Loucy (cell line): ENCODE data around the gene PDE3B.

Source experiments
- H2AFZ ChIP-seq: fragments of 200-600 bp; sonication (generic); 2 replicates; pipeline ENCODE4 v1.6.0; 2016; ENCODE audit warnings: antibody characterized with exemption, mild to moderate bottlenecking, low read length, moderate library complexity
- H3F3A ChIP-seq: fragments of 200-600 bp; 2 replicates; pipeline ENCODE4 v1.6.0; 2016; ENCODE audit warnings: antibody characterized with exemption, low read depth, mild to moderate bottlenecking
- H3K27me3 ChIP-seq: fragments of 200-600 bp; sonication (generic); 2 replicates; pipeline ENCODE4 v1.6.1; 2014; ENCODE audit warnings: low read length, mild to moderate bottlenecking; ENCODE audit not compliant: insufficient read depth, poor library complexity, severe bottlenecking
- H3K36me3 ChIP-seq: fragments of 200-600 bp; sonication (generic); 2 replicates; pipeline ENCODE4 v1.6.1; 2016; ENCODE audit warnings: low read length; ENCODE audit not compliant: insufficient read depth
- H3K4me1 ChIP-seq: fragments of 200-600 bp; sonication (generic); 2 replicates; pipeline ENCODE4 v1.5.1; 2014; ENCODE audit warnings: low read length, mild to moderate bottlenecking; ENCODE audit not compliant: insufficient read depth, poor library complexity, severe bottlenecking
- H3K4me2 ChIP-seq: fragments of 200-600 bp; sonication (generic); 2 replicates; pipeline ENCODE4 v1.6.0; 2014; ENCODE audit warnings: antibody characterized with exemption, low read length, low read depth, mild to moderate bottlenecking; ENCODE audit not compliant: poor library complexity, severe bottlenecking
- H3K4me3 ChIP-seq: fragments of 200-600 bp; sonication (generic); 2 replicates; pipeline ENCODE4 v1.5.1; 2014; ENCODE audit warnings: low read length, mild to moderate bottlenecking, mixed read lengths; ENCODE audit not compliant: poor library complexity, severe bottlenecking
- H3K79me2 ChIP-seq: fragments of 200-600 bp; sonication (generic); 2 replicates; pipeline ENCODE4 v1.6.1; 2014; ENCODE audit warnings: low read length; ENCODE audit not compliant: insufficient read depth
- H3K9ac ChIP-seq: fragments of 200-600 bp; sonication (generic); 2 replicates; pipeline ENCODE4 v1.6.0; 2014; ENCODE audit warnings: mild to moderate bottlenecking, low read depth, low read length, moderate library complexity; ENCODE audit not compliant: poor library complexity, severe bottlenecking
- H3K9me2 ChIP-seq: fragments of 200-600 bp; sonication (generic); replicated peaks from 2 replicates; pipeline ENCODE4 v1.6.1; 2016; ENCODE audit warnings: low read depth, low read length, mixed read lengths
- H3K9me3 ChIP-seq: fragments of 200-600 bp; sonication (generic); 2 replicates; pipeline ENCODE4 v1.6.1; 2014; ENCODE audit warnings: mild to moderate bottlenecking, antibody characterized with exemption, low read length, low read depth; ENCODE audit not compliant: insufficient read depth
- H4K20me1 ChIP-seq: fragments of 200-600 bp; sonication (generic); 2 replicates; pipeline ENCODE4 v1.6.0; 2014; ENCODE audit warnings: antibody characterized with exemption, low read length, mild to moderate bottlenecking; ENCODE audit not compliant: insufficient read depth, poor library complexity, severe bottlenecking
- CTCF ChIP-seq: fragments of 200-600 bp; sonication (generic); conservative IDR thresholded peaks from 2 replicates; pipeline ENCODE4 v1.5.1; 2014; ENCODE audit warnings: mild to moderate bottlenecking, antibody characterized with exemption, low read length
- EZH2phosphoT487 ChIP-seq: fragments of 200-600 bp; IDR thresholded peaks from 2 replicates; pipeline ENCODE4 v1.6.1; 2018; ENCODE audit warnings: antibody characterized with exemption, mild to moderate bottlenecking, moderate library complexity, borderline replicate concordance

PDE3B gene

GRCh38 chr11:14906993-14907392, 263.4 kb downstream of the PDE3B start:
- Histone ChIP-seq H2AFZ (no peak overlapping the region), H3K4me1 (peaks cover 21% of the 10 kb centered on the region), H3K9ac (no peak overlapping the region), H3K9me2 (no peaks in the 10 kb centered on the region), H3K9me3 (no peaks in the 10 kb centered on the region), H3K79me2 (no peaks in the 10 kb centered on the region), H4K20me1 (no peaks in the 10 kb centered on the region), H3K4me2 (no peak overlapping the region), H3K36me3 (no peaks in the 10 kb centered on the region), H3F3A (no peaks in the 10 kb centered on the region), H3K4me3 (no peak overlapping the region), H3K27me3 (no peaks in the 10 kb centered on the region)
- TF ChIP-seq CTCF (no peak), EZH2phosphoT487 (no peak)

GRCh38 chr11:14907411-14908213, 264.0 kb downstream of the PDE3B start:
- Histone ChIP-seq H3K4me1 (peaks cover 21% of the 10 kb centered on the region), H3K36me3 (no peaks in the 10 kb centered on the region), H2AFZ (peak overlapping the region; percentile 97), H3K4me2 (peak overlapping the region; percentile 64), H3F3A (no peaks in the 10 kb centered on the region), H3K79me2 (no peaks in the 10 kb centered on the region), H4K20me1 (no peaks in the 10 kb centered on the region), H3K4me3 (peak overlapping the region; percentile 51), H3K9me3 (no peaks in the 10 kb centered on the region), H3K9me2 (no peaks in the 10 kb centered on the region), H3K9ac (peak overlapping the region; percentile 18), H3K27me3 (no peaks in the 10 kb centered on the region)
- peak; percentile 82 for TF ChIP-seq CTCF
- TF ChIP-seq EZH2phosphoT487, result no peak

GRCh38 chr11:14908214-14908880, 264.7 kb downstream of the PDE3B start:
- Histone ChIP-seq H3K4me2 (peak overlapping the region; percentile 64), H3F3A (no peaks in the 10 kb centered on the region), H2AFZ (peak overlapping the region; percentile 97), H3K9ac (peak overlapping the region; percentile 18), H3K27me3 (no peaks in the 10 kb centered on the region), H3K9me2 (no peaks in the 10 kb centered on the region), H3K4me1 (peaks cover 21% of the 10 kb centered on the region), H3K4me3 (peak overlapping the region; percentile 51), H3K36me3 (no peaks in the 10 kb centered on the region), H4K20me1 (no peaks in the 10 kb centered on the region), H3K9me3 (no peaks in the 10 kb centered on the region), H3K79me2 (no peaks in the 10 kb centered on the region)
- TF ChIP-seq CTCF (peak; percentile 74), EZH2phosphoT487 (no peak)
